ENCODE results near the gene MKKS. TPM values are rescaled to one million over a fixed set of nuclear protein-coding genes. Genes with fewer than 3 reads are reported as not detected.

The MKKS gene
- total and polyA plus RNA-seq, 10 of the 15 experiments (the other 5 are each of a cell fraction or from before 2014, with no cell fraction given), result 4.3 to 17.9 (median 7.7) TPM

DNA sequence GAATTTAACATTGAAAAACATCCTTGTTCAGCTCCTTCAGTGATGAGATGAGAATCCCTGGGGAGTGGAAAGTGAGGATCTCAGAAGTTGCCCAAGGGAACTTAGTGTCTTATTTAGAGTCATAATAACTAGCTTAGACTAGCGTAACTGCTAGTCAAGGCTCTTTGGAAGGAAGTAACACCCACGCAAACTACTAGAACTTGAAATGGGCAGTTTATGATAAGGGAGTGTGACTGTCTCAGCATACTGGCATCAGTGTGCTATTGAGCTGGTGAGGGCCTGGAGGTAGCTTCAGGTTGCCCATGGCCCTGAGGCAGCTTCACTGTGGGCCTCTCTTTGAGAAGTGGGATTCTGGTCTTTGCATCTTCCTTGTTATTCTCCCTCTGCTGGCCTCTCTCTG lies 41.2 kb upstream of the MKKS start:
- ChIA-PET CTCF (interaction anchor here (0.6 to 6.7 kb wide), 22 partner anchors 9 to 1068 kb away, joined by 3 to 57 read pairs (median 6); partner anchors contain the start of genes MKKS and SLX4IP), SMC1A (ENCODE audit: uncharacterized antibody, unreplicated experiment) (interaction anchor here (0.7 to 6.8 kb wide), 25 partner anchors 9 to 1067 kb away, joined by 3 to 76 read pairs (median 7); partner anchors contain the start of genes MKKS and SLX4IP), POLR2A (interaction anchor here (1.0 to 6.3 kb wide), 3 partner anchors 22 to 45 kb away, joined by 5 to 53 read pairs (median 7); partner anchors contain the start of genes MKKS and SLX4IP), RAD21 (ENCODE audit: unreplicated experiment) (interaction anchor here (1.0 to 7.4 kb wide), 13 partner anchors 15 to 1068 kb away, joined by 3 to 77 read pairs (median 9); partner anchors contain the start of genes MKKS and SLX4IP)
- Histone ChIP-seq H3K36me3 (ENCODE audit: control insufficient read depth in 2 of 2, insufficient read depth in 2 of 2, low read length in 1 of 2) (peaks cover 0 to 3% of the 10 kb centered on the region in 2 experiments; a peak in 1 of 4 replicates), H3K4me3 (no peak overlapping the region), H3K9ac (ENCODE audit: control insufficient read depth, insufficient read depth, low read length) (no peak overlapping the region), H3K27me3 (replicated peaks in 1 of 2; ENCODE audit: control insufficient read depth in 2 of 2, insufficient read depth in 2 of 2, low read length in 1 of 2) (no peaks in the 10 kb centered on the region), H3K79me2 (ENCODE audit: control insufficient read depth, insufficient read depth, low read length) (peaks cover 9% of the 10 kb centered on the region), H3K4me1 (ENCODE audit: control insufficient read depth, insufficient read depth, low read length) (peaks cover 37% of the 10 kb centered on the region), H4K20me1 (ENCODE audit: control insufficient read depth, insufficient read depth) (no peaks in the 10 kb centered on the region), H3K27ac (ENCODE audit: control insufficient read depth, insufficient read depth) (peak overlapping the region; percentile 42), H3K4me2 (ENCODE audit: control insufficient read depth, insufficient read depth) (no peak overlapping the region), H2AFZ (ENCODE audit: control insufficient read depth, low read depth, low read length) (no peak overlapping the region), H3K9me3 (replicated peaks; ENCODE audit: control insufficient read depth, insufficient read depth, low read length) (no peaks in the 10 kb centered on the region; the same call in 2 of the 3 replicates)
- ATAC-seq (peak; percentile 21; the same call in 2 of the 3 replicates), DNase-seq (ENCODE audit: low read depth, low spot score) (no peak), FAIRE-seq (no peak)
- in situ Hi-C loops (cut with MboI), result no loop called here
- BruUV-seq (replicated peaks), result no TSS peak
- TF ChIP-seq EGR1 (IDR thresholded peaks at IDR 0.05; ENCODE audit: borderline replicate concordance in 1 of 2, low read depth in 2 of 2, low read length in 2 of 2) (peak in 1 of 2 experiments; percentile 54; a peak in 1 of 3 replicates), CREB1 (IDR thresholded peaks at IDR 0.05; ENCODE audit: low read depth) (no peak)
- intact Hi-C loops (cut with micrococcal nuclease; ENCODE audit: unreplicated experiment), result loop anchor here (5.0 to 10.0 kb wide), 5 partner anchors 60 to 1067 kb away; partner anchors contain the start of gene JAG1
- WGBS (ENCODE audit: insufficient coverage, insufficient replicate concordance, low lambda C conversion rate, missing lambda C conversion rate), result 95% methylated on average over 2 of the region's 2 CpGs

DNA sequence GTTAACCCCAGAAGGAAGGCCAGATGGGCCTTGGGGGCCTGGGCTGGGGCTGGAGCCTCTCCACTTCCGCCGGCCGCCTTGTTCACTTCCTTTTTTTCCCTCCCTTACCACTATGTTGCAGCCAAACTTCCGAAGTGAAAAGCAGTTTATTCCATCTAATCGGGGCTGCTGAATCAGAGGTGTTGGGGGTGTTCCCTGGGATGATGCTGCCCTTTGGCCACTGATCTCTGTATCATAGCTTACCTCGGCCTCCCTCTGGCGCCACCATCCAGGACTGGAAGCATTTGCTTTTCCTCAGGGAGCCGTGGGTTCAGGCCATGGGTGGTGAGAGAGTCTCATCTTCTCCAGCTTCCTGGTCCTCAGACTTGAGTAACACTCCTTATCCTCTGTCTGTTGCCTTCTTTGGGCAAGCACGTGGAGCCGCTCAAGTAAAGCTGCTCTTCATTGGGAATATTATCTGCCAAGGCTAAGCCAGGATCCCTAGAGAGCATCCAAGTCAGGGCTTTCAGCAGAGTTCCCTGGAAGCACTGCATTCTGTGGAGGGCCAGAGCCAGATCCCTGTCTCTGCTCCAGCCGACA lies 40.7 kb upstream of the MKKS start:
- BruUV-seq (replicated peaks), result no TSS peak
- CTCF ChIA-PET, result interaction anchor here (0.6 to 6.7 kb wide), 17 partner anchors 10 to 1069 kb away, joined by 3 to 57 read pairs (median 9); partner anchors contain the start of genes MKKS and SLX4IP

More for the DNA sequence above, 40.7 kb upstream of the MKKS start:
- Histone ChIP-seq H3K4me2 (ENCODE audit: control insufficient read depth, insufficient read depth) (no peak overlapping the region), H3K36me3 (ENCODE audit: control insufficient read depth in 2 of 2, insufficient read depth in 2 of 2, low read length in 1 of 2) (peaks cover 0 to 3% of the 10 kb centered on the region in 2 experiments; a peak in 1 of 4 replicates), H3K9me3 (replicated peaks; ENCODE audit: control insufficient read depth, insufficient read depth, low read length) (no peaks in the 10 kb centered on the region; the same call in 2 of the 3 replicates), H3K4me1 (ENCODE audit: control insufficient read depth, insufficient read depth, low read length) (peaks cover 37% of the 10 kb centered on the region), H3K27ac (ENCODE audit: control insufficient read depth, insufficient read depth) (no peak overlapping the region), H3K27me3 (replicated peaks in 1 of 2; ENCODE audit: control insufficient read depth in 2 of 2, insufficient read depth in 2 of 2, low read length in 1 of 2) (no peaks in the 10 kb centered on the region), H3K4me3 (no peak overlapping the region), H2AFZ (ENCODE audit: control insufficient read depth, low read depth, low read length) (no peak overlapping the region), H3K79me2 (ENCODE audit: control insufficient read depth, insufficient read depth, low read length) (peaks cover 11% of the 10 kb centered on the region), H3K9ac (ENCODE audit: control insufficient read depth, insufficient read depth, low read length) (no peak overlapping the region), H4K20me1 (ENCODE audit: control insufficient read depth, insufficient read depth) (no peaks in the 10 kb centered on the region)
- DNase-seq (ENCODE audit: low read depth, low spot score) (no peak), FAIRE-seq (no peak), ATAC-seq (no peak)
- intact Hi-C loops (cut with micrococcal nuclease; ENCODE audit: unreplicated experiment) (loop anchor here (5.0 to 10.0 kb wide), 5 partner anchors 60 to 1068 kb away; partner anchors contain the start of gene JAG1), in situ Hi-C loops (cut with MboI) (no loop called here)
- SMC1A ChIA-PET (ENCODE audit: uncharacterized antibody, unreplicated experiment), result interaction anchor here (0.6 to 6.8 kb wide), 24 partner anchors 8 to 1069 kb away, joined by 3 to 76 read pairs (median 9); partner anchors contain the start of genes MKKS and SLX4IP
- TF ChIP-seq EED (IDR thresholded peaks at IDR 0.05; ENCODE audit: low read depth) (0 out of 2 replicates have a peak, but pooled peaks have one; percentile 16), ZNF217 (IDR thresholded peaks at IDR 0.05) (no peak)
- POLR2A ChIA-PET, result interaction anchor here (1.0 to 6.3 kb wide), 2 partner anchors 22 to 38 kb away, joined by 7 to 53 read pairs; partner anchors contain the start of genes MKKS and SLX4IP
- RAD21 ChIA-PET (ENCODE audit: unreplicated experiment), result interaction anchor here (1.0 to 7.4 kb wide), 11 partner anchors 22 to 938 kb away, joined by 3 to 77 read pairs (median 13); partner anchors contain the start of genes MKKS and SLX4IP
- WGBS (ENCODE audit: insufficient coverage, insufficient replicate concordance, low lambda C conversion rate, missing lambda C conversion rate), result 87% methylated on average over 11 of the region's 11 CpGs

Measured in GM12878 (cell line).